ENCODE data around the gene UROD. TPM values are rescaled to one million over a fixed set of nuclear protein-coding genes. Genes with fewer than 3 reads are reported as not detected.

UROD gene
- 90.4 and 92.2 TPM in 2 replicates for total RNA-seq (2021)
- long read RNA-seq, transcript UROD-208 (3 exons, 968 nt): minor isoform, 7 of 417 reads
- long read RNA-seq, transcript UROD-201 (10 exons, 1,300 nt): major isoform, 284 of 417 reads
- long read RNA-seq, partial matches to known transcripts: 28 of 417 reads
- long read RNA-seq, other reads (novel, unspliced or antisense): 96 of 417 reads

DNA sequence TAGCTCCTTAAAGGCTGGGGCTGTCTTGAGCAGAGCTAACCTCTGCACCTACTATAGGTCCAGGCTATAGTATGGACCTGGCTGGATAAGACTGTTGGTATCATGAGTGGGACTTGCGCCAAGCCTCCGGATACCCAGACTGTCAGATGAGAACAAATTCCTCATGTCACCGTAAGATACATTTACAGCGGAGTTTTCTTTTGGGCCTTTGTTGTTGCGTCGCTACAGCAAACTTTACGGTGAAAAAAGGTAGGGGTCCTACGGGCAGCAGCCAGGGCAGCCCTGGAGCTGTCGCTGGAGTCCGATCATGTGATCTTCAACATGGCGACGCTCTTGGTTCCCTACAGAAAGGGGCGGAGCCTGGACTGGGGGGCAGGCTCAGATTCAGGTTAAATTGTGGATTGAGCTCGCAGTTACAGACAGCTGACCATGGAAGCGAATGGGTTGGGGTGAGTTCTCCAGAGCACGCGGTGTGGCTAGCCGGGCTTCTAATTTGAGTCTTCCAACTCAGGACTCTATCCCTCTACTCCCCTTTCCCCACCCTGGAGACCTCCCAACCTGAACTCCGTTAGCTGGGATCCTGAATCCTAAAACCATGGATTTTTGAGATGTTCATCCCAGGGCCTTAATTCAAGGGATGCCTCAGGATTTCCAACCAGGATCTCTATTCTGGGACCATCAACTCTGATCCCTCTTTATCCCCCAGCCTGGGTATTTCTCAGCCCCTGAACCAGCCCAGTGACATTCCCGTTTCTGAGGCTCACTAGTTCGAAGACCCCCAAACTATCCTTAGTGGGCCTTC lies at the start of gene UROD:
Gene UROD (plus strand): TSS at position 418 of the 802 bp plus-strand sequence. CDS start 12 bp downstream, at position 430.
- Histone ChIP-seq H2BK120ac (ENCODE audit: low read depth, low read length, poor library complexity, severe bottlenecking) (no peak within 1 kb of the TSS), H4K91ac (ENCODE audit: insufficient read length, low read depth, low read length) (no peak within 1 kb of the TSS), H2BK12ac (ENCODE audit: insufficient read length, low read depth, low read length) (no peak within 1 kb of the TSS), H3K23ac (ENCODE audit: insufficient read length, low read depth, low read length) (no peak within 1 kb of the TSS), H3K79me2 (ENCODE audit: insufficient read depth, low read length) (no peaks in the 10 kb centered on the region), H3K23me2 (ENCODE audit: insufficient read length, low read depth, low read length, poor library complexity, severe bottlenecking) (peaks cover 19% of the 10 kb centered on the region), H2BK5ac (ENCODE audit: insufficient read length, low read length) (no peak within 1 kb of the TSS), H2BK15ac (ENCODE audit: low read depth, low read length) (no peak within 1 kb of the TSS), H2BK20ac (ENCODE audit: low read depth, low read length, poor library complexity, severe bottlenecking) (no peak within 1 kb of the TSS), H3K4ac (ENCODE audit: low read depth, low read length) (no peak within 1 kb of the TSS), H3K4me1 (ENCODE audit: insufficient read depth, low read length) (peaks cover 7% of the 10 kb centered on the region), H4K5ac (ENCODE audit: insufficient read length, low read depth, low read length) (no peak within 1 kb of the TSS), H3K27me3 (ENCODE audit: insufficient read depth, low read length) (no peaks in the 10 kb centered on the region), H3K9ac (ENCODE audit: extremely low read depth, insufficient read length, low read length) (peak within 1 kb of the TSS; percentile 47), H4K20me1 (ENCODE audit: control insufficient read depth, insufficient read depth, insufficient read length) (no peaks in the 10 kb centered on the region), H3K9me3 (ENCODE audit: control insufficient read depth, low read depth, low read length) (no peaks in the 10 kb centered on the region), H3K18ac (ENCODE audit: insufficient read length, low read depth, low read length) (no peak within 1 kb of the TSS), H3K56ac (ENCODE audit: insufficient read length, low read depth, low read length) (no peak within 1 kb of the TSS), H3T11ph (ENCODE audit: low read length) (no peak within 1 kb of the TSS), H3K79me1 (ENCODE audit: insufficient read depth, low read depth, low read length, poor library complexity, severe bottlenecking) (no peaks in the 10 kb centered on the region), H3K14ac (ENCODE audit: insufficient read depth, low read length) (no peak within 1 kb of the TSS; the same call in 1 of the 2 replicates), H4K8ac (replicated peaks; ENCODE audit: insufficient read length, low read depth, low read length) (no peak within 1 kb of the TSS), H3K4me2 (ENCODE audit: insufficient read depth, insufficient read length, low read length) (peak within 1 kb of the TSS; percentile 77), H3K27ac (ENCODE audit: insufficient read length, low read depth, low read length) (no peak within 1 kb of the TSS), H2AK5ac (ENCODE audit: insufficient read length, low read length) (no peak within 1 kb of the TSS), H2AFZ (ENCODE audit: low read length) (peak within 1 kb of the TSS; percentile 95)
- TF ChIP-seq, protein P1, sequence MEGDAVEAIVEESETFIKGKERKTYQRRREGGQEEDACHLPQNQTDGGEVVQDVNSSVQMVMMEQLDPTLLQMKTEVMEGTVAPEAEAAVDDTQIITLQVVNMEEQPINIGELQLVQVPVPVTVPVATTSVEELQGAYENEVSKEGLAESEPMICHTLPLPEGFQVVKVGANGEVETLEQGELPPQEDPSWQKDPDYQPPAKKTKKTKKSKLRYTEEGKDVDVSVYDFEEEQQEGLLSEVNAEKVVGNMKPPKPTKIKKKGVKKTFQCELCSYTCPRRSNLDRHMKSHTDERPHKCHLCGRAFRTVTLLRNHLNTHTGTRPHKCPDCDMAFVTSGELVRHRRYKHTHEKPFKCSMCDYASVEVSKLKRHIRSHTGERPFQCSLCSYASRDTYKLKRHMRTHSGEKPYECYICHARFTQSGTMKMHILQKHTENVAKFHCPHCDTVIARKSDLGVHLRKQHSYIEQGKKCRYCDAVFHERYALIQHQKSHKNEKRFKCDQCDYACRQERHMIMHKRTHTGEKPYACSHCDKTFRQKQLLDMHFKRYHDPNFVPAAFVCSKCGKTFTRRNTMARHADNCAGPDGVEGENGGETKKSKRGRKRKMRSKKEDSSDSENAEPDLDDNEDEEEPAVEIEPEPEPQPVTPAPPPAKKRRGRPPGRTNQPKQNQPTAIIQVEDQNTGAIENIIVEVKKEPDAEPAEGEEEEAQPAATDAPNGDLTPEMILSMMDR (conservative IDR thresholded peaks at IDR 0.05): no peak
- H3K4me3 Mint-ChIP-seq: peak within 1 kb of the TSS; percentile 65 to 80
- H3K27me3 Mint-ChIP-seq (ENCODE audit: low read depth): no peaks in the 10 kb centered on the region; the same call in 1 of the 2 replicates
- no CpG with 5 or more reads among the region's 21 CpGs for WGBS (ENCODE audit: extremely low coverage, insufficient read length, low lambda C conversion rate)
- peaks cover 4 to 45% (median 34%) of the 10 kb centered on the region in 3 experiments for H3K36me3 Mint-ChIP-seq (ENCODE audit: insufficient read depth in 1 of 3, low read depth in 3 of 3)
- peaks cover 26 to 28% of the 10 kb centered on the region in 2 experiments for H3K4me1 Mint-ChIP-seq
- peak; percentile 96 for DNase-seq
- no peaks in the 10 kb centered on the region for H3K9me3 Mint-ChIP-seq
- peak within 1 kb of the TSS in 2 of 3 experiments; percentile 83 to 90; a peak in 5 of 7 replicates for H3K27ac Mint-ChIP-seq

Measured in H9 (cell line).